Measurements from ENCODE around the gene MAGI3.
"Not testable (repeated sequence)": the region's sequence is repeated elsewhere in the genome, so short reads cannot be mapped to it uniquely, and the experiment has no call there.

Gene MAGI3

GRCh38 chr1:113530021-113530420 lies 139.7 kb downstream of the MAGI3 start:
- no peak for DNase-seq

- DNase-seq, result no peak
These were observed 141.0 kb downstream of the MAGI3 start for GRCh38 chr1:113531321-113531720.

- no peak for DNase-seq
These were observed 142.7 kb downstream of the MAGI3 start for GRCh38 chr1:113533061-113533460.

- no peak for DNase-seq
These were observed 144.0 kb downstream of the MAGI3 start for GRCh38 chr1:113534130-113534817.

GRCh38 chr1:113534875-113535274 lies 144.6 kb downstream of the MAGI3 start:
- no peak for DNase-seq

- no peak for DNase-seq
These were observed 146.0 kb downstream of the MAGI3 start for GRCh38 chr1:113536182-113536780.

GRCh38 chr1:113538225-113538624 lies 147.9 kb downstream of the MAGI3 start:
- no peak for DNase-seq

GRCh38 chr1:113540335-113540734 lies 150.0 kb downstream of the MAGI3 start:
- no peak for DNase-seq

- DNase-seq, result no peak
These were observed 150.8 kb downstream of the MAGI3 start for GRCh38 chr1:113541106-113541505.

- DNase-seq, result no peak
These were observed 151.9 kb downstream of the MAGI3 start for GRCh38 chr1:113542221-113542701.

GRCh38 chr1:113543110-113543509 lies 152.8 kb downstream of the MAGI3 start:
- no peak for DNase-seq

GRCh38 chr1:113545210-113545609 lies 154.9 kb downstream of the MAGI3 start:
- no peak for DNase-seq

- no peak for DNase-seq
These were observed 155.3 kb downstream of the MAGI3 start for GRCh38 chr1:113545626-113546025.

- DNase-seq, result no peak
These were observed 161.4 kb downstream of the MAGI3 start for GRCh38 chr1:113551728-113552127.

- DNase-seq, result no peak
These were observed 161.9 kb downstream of the MAGI3 start for GRCh38 chr1:113552244-113552643.

- no peak for DNase-seq
These were observed 166.9 kb downstream of the MAGI3 start for GRCh38 chr1:113557187-113557586.

- DNase-seq, result no peak
These were observed 175.3 kb downstream of the MAGI3 start for GRCh38 chr1:113565621-113566020.

GRCh38 chr1:113567427-113567826 lies 177.1 kb downstream of the MAGI3 start:
- no peak for DNase-seq

GRCh38 chr1:113575744-113576260 lies 185.5 kb downstream of the MAGI3 start:
- not testable (repeated sequence) for DNase-seq

- DNase-seq, result no peak
These were observed 186.0 kb downstream of the MAGI3 start for GRCh38 chr1:113576271-113576670.

- no peak for DNase-seq
These were observed 189.1 kb downstream of the MAGI3 start for GRCh38 chr1:113579256-113580018.

GRCh38 chr1:113581323-113581722 lies 191.0 kb downstream of the MAGI3 start:
- no peak for DNase-seq

- no peak for DNase-seq
These were observed 191.8 kb downstream of the MAGI3 start for GRCh38 chr1:113582084-113582483.

GRCh38 chr1:113587475-113587874 lies 197.2 kb downstream of the MAGI3 start:
- DNase-seq, result no peak
